ENCODE results near the gene AGFG2. TPM values are rescaled to one million over a fixed set of nuclear protein-coding genes. Genes with fewer than 3 reads are reported as not detected.
A peak's percentile ranks its signal among the peaks of the same experiment; 100 is the strongest.

The AGFG2 gene
- total and polyA plus RNA-seq, 2 donors: 7.4 to 15.4 TPM

DNA sequence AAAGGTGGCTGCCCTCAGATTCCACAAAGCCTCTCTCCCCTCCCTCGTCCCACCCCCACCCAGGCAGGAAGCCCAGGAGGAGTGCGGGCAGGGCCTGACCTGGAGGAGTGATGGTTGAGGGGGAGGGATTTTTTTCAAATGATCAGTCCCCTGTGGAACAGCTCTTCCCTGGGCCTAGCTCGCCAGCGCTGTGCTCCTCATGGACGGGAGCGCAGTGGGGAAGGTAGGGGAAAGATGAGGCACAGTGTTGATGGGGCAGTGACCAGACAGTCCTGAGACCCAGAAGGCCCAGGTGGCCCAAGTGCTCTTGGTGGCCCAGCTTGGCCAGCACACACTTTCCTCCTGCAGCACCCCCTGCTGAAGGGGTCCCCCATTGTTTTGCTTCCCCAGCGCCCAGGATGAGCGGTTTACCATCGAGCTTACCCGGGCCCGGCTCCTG lies 26.1 kb downstream of the AGFG2 start:
- DNase-seq (ENCODE audit: low read depth in 6 of 9, low spot score in 9 of 9): no peak
- H3K9me3 ChIP-seq (ENCODE audit: control insufficient read depth in 2 of 2, insufficient read depth in 1 of 2, low read length in 1 of 2): peaks cover 0 to 10% of the 10 kb centered on the region in 2 donors
- peaks cover 6 to 31% of the 10 kb centered on the region in 2 donors for H3K4me1 ChIP-seq (ENCODE audit: control insufficient read depth in 2 of 2, insufficient read depth in 2 of 2, low read length in 2 of 2)
- H3K36me3 ChIP-seq (ENCODE audit: control insufficient read depth in 2 of 2, insufficient read depth in 2 of 2, low read length in 1 of 2): peaks cover 7 to 15% of the 10 kb centered on the region in 2 donors
- no peak overlapping the region for H3K4me3 ChIP-seq (ENCODE audit: low read length in 2 of 2)
- no peak overlapping the region for H3K27ac ChIP-seq (ENCODE audit: low read depth in 1 of 2, low read length in 1 of 2)
- H3K27me3 ChIP-seq (ENCODE audit: control insufficient read depth in 2 of 2, insufficient read depth in 1 of 2, low read length in 1 of 2): peaks cover 0 to 14% of the 10 kb centered on the region in 2 donors
- WGBS: 97% methylated on average over 11 of the region's 11 CpGs

DNA sequence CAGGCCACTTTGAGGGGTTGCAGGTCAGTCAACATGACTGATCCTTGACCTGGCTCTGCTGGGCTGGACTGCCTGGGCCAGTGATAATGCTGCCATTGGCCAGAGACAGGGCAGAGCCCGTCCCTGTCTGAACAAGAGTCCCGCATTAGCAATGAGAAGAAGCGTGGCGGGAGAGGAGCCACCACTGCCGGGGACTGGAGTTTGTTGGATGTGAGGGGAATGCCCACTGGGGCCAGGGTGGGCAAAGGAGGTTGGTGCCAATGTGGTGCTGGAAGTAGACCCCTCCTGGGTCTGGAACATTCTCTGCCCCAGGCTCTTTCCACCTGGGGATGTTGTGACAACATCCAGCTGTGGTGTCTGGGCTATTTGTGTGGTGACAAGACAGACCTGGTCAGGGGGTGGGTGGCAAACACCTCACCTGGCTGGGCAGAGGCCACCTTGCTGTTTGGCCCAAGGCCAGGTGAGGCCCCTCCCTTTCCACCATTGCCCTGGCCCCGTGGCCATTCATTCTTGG lies 27.1 kb downstream of the AGFG2 start:
- peaks cover 0 to 10% of the 10 kb centered on the region in 2 donors for H3K9me3 ChIP-seq (ENCODE audit: control insufficient read depth in 2 of 2, insufficient read depth in 1 of 2, low read length in 1 of 2)
- DNase-seq (ENCODE audit: low read depth in 6 of 9, low spot score in 9 of 9): no peak
- peaks cover 7 to 15% of the 10 kb centered on the region in 2 donors for H3K36me3 ChIP-seq (ENCODE audit: control insufficient read depth in 2 of 2, insufficient read depth in 2 of 2, low read length in 1 of 2)
- H3K4me1 ChIP-seq (ENCODE audit: control insufficient read depth in 2 of 2, insufficient read depth in 2 of 2, low read length in 2 of 2): peaks cover 10 to 40% of the 10 kb centered on the region in 2 donors
- H3K27me3 ChIP-seq (ENCODE audit: control insufficient read depth in 2 of 2, insufficient read depth in 1 of 2, low read length in 1 of 2): peaks cover 0 to 19% of the 10 kb centered on the region in 2 donors
- H3K27ac ChIP-seq (ENCODE audit: low read depth in 1 of 2, low read length in 1 of 2): no peak overlapping the region
- WGBS: 97% methylated on average over 6 of the region's 6 CpGs
- H3K4me3 ChIP-seq (ENCODE audit: low read length in 2 of 2): no peak overlapping the region

DNA sequence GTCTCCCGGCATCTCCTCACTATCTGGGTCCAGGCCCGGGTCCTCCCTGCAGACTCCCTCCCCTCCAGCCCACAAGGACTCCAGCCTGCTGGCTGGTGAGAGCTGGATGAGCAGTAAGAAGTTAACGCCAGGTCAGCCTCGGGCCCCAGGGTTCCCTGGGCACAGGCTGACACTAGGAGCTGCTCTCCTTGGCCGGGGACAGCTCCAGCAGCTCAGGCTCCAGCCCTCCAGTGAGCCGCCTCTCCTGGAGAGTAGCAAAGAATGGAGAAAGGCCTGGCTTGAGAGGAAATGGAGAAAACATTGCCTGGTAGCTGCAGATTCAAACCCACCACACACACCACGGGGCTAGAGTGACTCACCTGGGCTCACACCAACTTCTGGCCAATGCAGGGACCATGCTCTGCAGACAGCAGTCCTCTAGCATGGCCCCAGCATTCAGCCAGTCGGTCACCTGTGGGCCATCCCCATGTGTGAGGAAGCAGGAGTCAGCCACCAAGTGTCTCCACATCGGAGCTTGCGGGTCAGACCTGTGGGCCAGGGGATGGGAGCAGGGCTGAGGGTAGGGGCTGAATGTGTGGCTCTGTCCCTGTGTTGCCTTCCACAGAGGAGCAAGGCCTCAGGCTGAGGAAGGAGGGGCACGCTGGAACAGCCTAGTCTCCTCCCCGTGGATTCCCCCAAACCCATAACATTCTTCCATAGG lies 28.2 kb downstream of the AGFG2 start:
- Histone ChIP-seq H3K27ac (ENCODE audit: low read depth in 1 of 2, low read length in 1 of 2) (no peak overlapping the region), H3K4me3 (ENCODE audit: low read length in 2 of 2) (no peak overlapping the region), H3K36me3 (ENCODE audit: control insufficient read depth in 2 of 2, insufficient read depth in 2 of 2, low read length in 1 of 2) (peaks cover 10 to 11% of the 10 kb centered on the region in 2 donors), H3K9me3 (ENCODE audit: control insufficient read depth in 2 of 2, insufficient read depth in 1 of 2, low read length in 1 of 2) (peaks cover 0 to 10% of the 10 kb centered on the region in 2 donors), H3K27me3 (ENCODE audit: control insufficient read depth in 2 of 2, insufficient read depth in 1 of 2, low read length in 1 of 2) (peaks cover 0 to 21% of the 10 kb centered on the region in 2 donors), H3K4me1 (ENCODE audit: control insufficient read depth in 2 of 2, insufficient read depth in 2 of 2, low read length in 2 of 2) (peaks cover 10 to 51% of the 10 kb centered on the region in 2 donors)
- DNase-seq (ENCODE audit: low read depth in 6 of 9, low spot score in 9 of 9): no peak
- 91% methylated on average over 12 of the region's 12 CpGs for WGBS

DNA sequence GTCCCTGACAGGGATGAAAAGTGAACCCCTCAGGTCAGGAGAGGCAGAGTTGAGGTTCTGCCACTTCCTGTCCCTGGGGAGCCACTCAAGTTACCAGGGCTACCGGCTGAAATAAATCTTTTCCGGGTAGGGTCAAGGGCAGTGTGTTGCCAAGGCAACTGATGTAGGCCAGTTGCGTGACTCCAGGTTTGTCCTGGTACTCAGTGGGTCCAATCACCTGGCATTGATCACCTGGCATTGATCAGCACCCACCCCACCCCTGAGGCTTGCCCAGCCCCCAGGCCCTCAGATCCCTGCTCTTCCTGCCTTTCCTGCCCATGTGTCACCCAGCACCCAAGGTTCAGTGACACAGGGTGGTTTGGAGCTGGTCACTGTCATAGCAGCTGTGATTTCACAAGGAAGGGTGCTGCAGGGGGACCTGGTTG lies 28.8 kb downstream of the AGFG2 start:
- Histone ChIP-seq H3K9me3 (ENCODE audit: control insufficient read depth in 2 of 2, insufficient read depth in 1 of 2, low read length in 1 of 2) (peaks cover 0 to 10% of the 10 kb centered on the region in 2 donors), H3K27ac (ENCODE audit: low read depth in 1 of 2, low read length in 1 of 2) (no peak overlapping the region), H3K36me3 (ENCODE audit: control insufficient read depth in 2 of 2, insufficient read depth in 2 of 2, low read length in 1 of 2) (peaks cover 10 to 11% of the 10 kb centered on the region in 2 donors), H3K27me3 (ENCODE audit: control insufficient read depth in 2 of 2, insufficient read depth in 1 of 2, low read length in 1 of 2) (peaks cover 0 to 21% of the 10 kb centered on the region in 2 donors), H3K4me3 (ENCODE audit: low read length in 2 of 2) (no peak overlapping the region), H3K4me1 (ENCODE audit: control insufficient read depth in 2 of 2, insufficient read depth in 2 of 2, low read length in 2 of 2) (peaks cover 10 to 55% of the 10 kb centered on the region in 2 donors)
- WGBS: 55% methylated on average over 3 of the region's 3 CpGs
- DNase-seq (ENCODE audit: low read depth in 6 of 9, low spot score in 9 of 9): no peak

DNA sequence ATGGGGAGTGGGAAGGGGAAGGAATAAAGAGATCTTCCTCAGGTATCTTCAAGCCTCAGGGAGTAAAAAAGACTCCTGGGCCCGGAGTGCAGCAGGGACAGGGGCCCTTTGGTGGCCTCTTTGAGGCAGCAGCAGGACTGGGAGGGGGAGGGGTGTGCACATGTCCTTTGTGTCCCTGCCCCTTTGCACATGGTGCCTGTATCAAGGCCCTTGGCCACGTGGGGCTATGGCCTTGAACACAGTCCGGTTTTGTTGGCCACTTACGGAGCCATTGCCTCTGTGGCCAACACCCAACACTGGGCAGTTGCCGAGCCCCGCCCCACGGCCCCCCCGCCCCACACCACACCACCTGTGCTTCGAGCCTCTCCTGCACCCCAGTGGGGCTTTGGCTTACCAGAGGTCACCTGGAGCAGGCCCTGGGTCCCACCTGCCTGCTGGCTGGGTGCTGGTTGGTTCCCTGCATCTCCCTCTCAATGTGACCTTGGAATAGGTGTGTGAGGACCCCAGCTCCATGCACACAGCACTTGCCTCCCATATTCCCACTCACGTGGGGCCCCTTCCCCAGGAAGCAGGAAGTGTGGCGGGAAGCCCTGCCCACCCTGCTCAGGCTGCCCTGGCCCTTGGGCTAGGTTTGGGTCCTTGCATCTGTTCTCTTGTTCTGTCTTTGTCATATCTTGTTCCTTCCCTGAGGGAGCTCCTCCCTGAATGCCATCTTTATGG lies 29.3 kb downstream of the AGFG2 start:
- peaks cover 13 to 16% of the 10 kb centered on the region in 2 donors for H3K36me3 ChIP-seq (ENCODE audit: control insufficient read depth in 2 of 2, insufficient read depth in 2 of 2, low read length in 1 of 2)
- H3K4me1 ChIP-seq (ENCODE audit: control insufficient read depth in 2 of 2, insufficient read depth in 2 of 2, low read length in 2 of 2): peaks cover 10 to 55% of the 10 kb centered on the region in 2 donors
- WGBS: 91% methylated on average over 11 of the region's 11 CpGs
- H3K27ac ChIP-seq (ENCODE audit: low read depth in 1 of 2, low read length in 1 of 2): no peak overlapping the region
- peaks cover 0 to 10% of the 10 kb centered on the region in 2 donors for H3K9me3 ChIP-seq (ENCODE audit: control insufficient read depth in 2 of 2, insufficient read depth in 1 of 2, low read length in 1 of 2)
- DNase-seq (ENCODE audit: low read depth in 6 of 9, low spot score in 9 of 9): no peak
- no peak overlapping the region for H3K4me3 ChIP-seq (ENCODE audit: low read length in 2 of 2)
- peaks cover 0 to 21% of the 10 kb centered on the region in 2 donors for H3K27me3 ChIP-seq (ENCODE audit: control insufficient read depth in 2 of 2, insufficient read depth in 1 of 2, low read length in 1 of 2)

DNA sequence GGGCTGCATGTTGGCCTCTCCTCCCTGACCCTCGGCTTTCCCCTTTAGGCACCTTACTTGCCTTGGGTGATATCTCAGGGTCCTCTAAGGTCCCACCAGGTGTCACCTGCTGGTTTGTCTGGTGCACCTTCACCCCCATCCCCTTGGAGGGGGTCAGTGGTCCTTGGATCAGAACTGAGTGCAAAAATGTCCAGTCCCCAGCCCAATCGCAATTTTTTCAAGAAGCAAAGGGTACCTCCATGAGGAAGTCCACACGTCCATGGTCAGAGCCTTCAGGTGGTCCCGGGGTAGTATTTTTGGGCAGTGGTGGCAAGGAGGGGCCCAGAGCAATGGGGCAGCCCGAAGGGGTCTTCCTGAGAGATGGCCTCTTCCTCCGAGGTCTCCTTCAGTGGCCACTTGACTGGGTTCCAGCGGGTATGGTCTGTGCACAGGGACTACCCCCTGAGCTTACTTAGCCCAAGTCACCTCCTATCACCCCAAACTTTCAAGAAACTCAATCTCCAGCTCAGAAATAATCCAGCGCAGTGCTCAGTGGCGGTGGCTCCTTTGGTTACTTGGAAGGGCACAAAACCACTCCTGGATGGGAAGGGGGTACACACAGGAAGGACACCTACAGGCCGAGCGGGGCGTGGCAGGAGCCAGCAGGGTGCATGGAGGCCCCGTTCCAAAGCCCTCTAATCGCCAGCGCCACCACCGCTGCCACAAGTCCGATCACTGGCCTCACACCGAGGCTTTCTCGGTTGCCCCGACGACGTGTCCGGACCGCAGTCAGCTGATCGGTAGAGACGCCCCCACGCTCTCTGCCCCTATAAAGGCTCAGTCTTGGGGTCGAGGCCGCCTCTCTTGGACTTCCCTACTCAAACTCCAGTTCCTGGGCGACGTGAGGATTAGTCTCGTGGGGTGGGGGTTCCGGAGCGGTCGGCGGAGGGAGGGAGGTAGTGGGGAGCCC lies 30.2 kb downstream of the AGFG2 start:
- WGBS: 26% methylated on average over 36 of the region's 36 CpGs
- Histone ChIP-seq H3K4me1 (ENCODE audit: control insufficient read depth in 2 of 2, insufficient read depth in 2 of 2, low read length in 2 of 2) (peaks cover 10 to 52% of the 10 kb centered on the region in 2 donors), H3K36me3 (ENCODE audit: control insufficient read depth in 2 of 2, insufficient read depth in 2 of 2, low read length in 1 of 2) (peaks cover 18 to 25% of the 10 kb centered on the region in 2 donors), H3K4me3 (ENCODE audit: low read length in 2 of 2) (peak overlapping the region; percentile 22 to 23), H3K27ac (ENCODE audit: low read depth in 1 of 2, low read length in 1 of 2) (no peak overlapping the region), H3K27me3 (ENCODE audit: control insufficient read depth in 2 of 2, insufficient read depth in 1 of 2, low read length in 1 of 2) (peaks cover 0 to 21% of the 10 kb centered on the region in 2 donors), H3K9me3 (ENCODE audit: control insufficient read depth in 2 of 2, insufficient read depth in 1 of 2, low read length in 1 of 2) (peaks cover 0 to 10% of the 10 kb centered on the region in 2 donors)
- peak in 2 of 9 donors; percentile 45 to 65 for DNase-seq (ENCODE audit: low read depth in 6 of 9, low spot score in 9 of 9)

DNA sequence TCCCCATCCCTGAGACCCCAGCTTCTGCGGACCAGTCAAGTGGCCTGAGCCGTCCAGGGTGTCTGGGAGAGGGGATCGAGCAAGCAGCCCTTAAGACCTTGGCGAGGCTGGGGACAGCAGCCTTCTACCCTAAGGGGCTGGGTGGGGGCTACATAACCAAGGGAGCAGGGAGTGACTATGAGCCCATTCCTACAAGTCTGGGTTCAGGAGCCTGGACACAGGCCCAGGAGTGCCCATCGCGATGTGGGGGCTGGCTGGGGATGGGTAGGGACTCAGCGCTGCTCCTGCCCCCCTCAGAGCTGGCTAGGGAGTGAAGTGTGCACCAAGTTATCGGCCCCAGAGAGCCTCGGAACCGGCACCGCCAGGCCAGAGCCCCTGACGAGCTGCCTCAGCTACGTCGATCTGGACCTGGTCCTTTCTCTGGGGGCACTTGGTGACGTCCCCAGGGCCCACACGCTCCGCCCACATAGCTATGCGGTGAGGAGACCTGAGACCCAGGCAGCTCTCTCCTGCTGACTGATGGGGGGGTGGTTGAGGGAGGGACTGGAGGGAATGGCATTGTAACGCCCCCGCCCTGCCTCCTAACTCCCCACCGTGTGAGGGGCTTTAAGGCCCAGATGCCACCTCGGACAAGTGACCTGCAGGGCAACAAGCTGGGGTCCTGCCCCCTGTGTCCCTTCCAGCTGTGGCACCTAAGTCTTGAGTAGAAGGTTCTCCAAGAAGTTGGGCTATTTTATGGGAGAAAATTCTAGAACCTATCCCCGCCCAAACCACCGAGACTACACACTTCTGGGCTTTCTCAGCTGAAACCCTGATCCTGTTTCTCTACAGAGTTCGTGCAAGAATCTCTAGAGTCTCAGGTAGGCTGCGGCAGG lies 32.2 kb downstream of the AGFG2 start:
- H3K4me3 ChIP-seq (ENCODE audit: low read length in 2 of 2): no peak overlapping the region
- peaks cover 0 to 10% of the 10 kb centered on the region in 2 donors for H3K9me3 ChIP-seq (ENCODE audit: control insufficient read depth in 2 of 2, insufficient read depth in 1 of 2, low read length in 1 of 2)
- peak overlapping the region; percentile 51 to 56 for H3K27ac ChIP-seq (ENCODE audit: low read depth in 1 of 2, low read length in 1 of 2)
- 96% methylated on average over 26 of the region's 26 CpGs for WGBS
- no peak for DNase-seq (ENCODE audit: low read depth in 6 of 9, low spot score in 9 of 9)
- H3K36me3 ChIP-seq (ENCODE audit: control insufficient read depth in 2 of 2, insufficient read depth in 2 of 2, low read length in 1 of 2): peaks cover 38 to 40% of the 10 kb centered on the region in 2 donors
- H3K4me1 ChIP-seq (ENCODE audit: control insufficient read depth in 2 of 2, insufficient read depth in 2 of 2, low read length in 2 of 2): peaks cover 10 to 50% of the 10 kb centered on the region in 2 donors
- peaks cover 0 to 21% of the 10 kb centered on the region in 2 donors for H3K27me3 ChIP-seq (ENCODE audit: control insufficient read depth in 2 of 2, insufficient read depth in 1 of 2, low read length in 1 of 2)

DNA sequence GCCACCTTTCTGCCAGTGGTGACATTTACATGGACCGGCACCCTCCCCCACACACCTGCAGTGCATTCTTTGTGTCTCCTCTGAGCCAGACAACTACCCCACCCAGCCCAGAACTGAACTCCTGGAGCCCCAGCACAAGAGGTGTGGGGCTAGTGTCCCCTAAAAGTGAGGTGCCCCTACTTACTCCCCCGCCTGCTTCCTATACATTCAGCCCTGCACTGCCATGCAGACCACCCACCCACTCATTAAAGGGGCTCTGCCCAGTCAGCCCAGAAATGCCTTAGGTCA lies 32.8 kb downstream of the AGFG2 start:
- peaks cover 10 to 50% of the 10 kb centered on the region in 2 donors for H3K4me1 ChIP-seq (ENCODE audit: control insufficient read depth in 2 of 2, insufficient read depth in 2 of 2, low read length in 2 of 2)
- H3K27me3 ChIP-seq (ENCODE audit: control insufficient read depth in 2 of 2, insufficient read depth in 1 of 2, low read length in 1 of 2): peaks cover 0 to 21% of the 10 kb centered on the region in 2 donors
- peaks cover 44 to 45% of the 10 kb centered on the region in 2 donors for H3K36me3 ChIP-seq (ENCODE audit: control insufficient read depth in 2 of 2, insufficient read depth in 2 of 2, low read length in 1 of 2)
- no peak for DNase-seq (ENCODE audit: low read depth in 6 of 9, low spot score in 9 of 9)
- peak overlapping the region in 1 of 2 donors; percentile 51 for H3K27ac ChIP-seq (ENCODE audit: low read depth in 1 of 2, low read length in 1 of 2)
- WGBS: 94% methylated on average over 2 of the region's 2 CpGs
- peaks cover 0 to 10% of the 10 kb centered on the region in 2 donors for H3K9me3 ChIP-seq (ENCODE audit: control insufficient read depth in 2 of 2, insufficient read depth in 1 of 2, low read length in 1 of 2)
- no peak overlapping the region for H3K4me3 ChIP-seq (ENCODE audit: low read length in 2 of 2)

All from thymus (tissue), 11 donors.